NCI-H510A (cell line): Measurements from ENCODE around the gene ZNF746.
"Not testable (repeated sequence)": the region's sequence is repeated elsewhere in the genome, so short reads cannot be mapped to it uniquely, and the experiment has no call there.

Source experiments
- DNase-seq: peaks from one replicate; lab custom pipeline; 2025; lab: John Stamatoyannopoulos, UW

The ZNF746 gene

DNA sequence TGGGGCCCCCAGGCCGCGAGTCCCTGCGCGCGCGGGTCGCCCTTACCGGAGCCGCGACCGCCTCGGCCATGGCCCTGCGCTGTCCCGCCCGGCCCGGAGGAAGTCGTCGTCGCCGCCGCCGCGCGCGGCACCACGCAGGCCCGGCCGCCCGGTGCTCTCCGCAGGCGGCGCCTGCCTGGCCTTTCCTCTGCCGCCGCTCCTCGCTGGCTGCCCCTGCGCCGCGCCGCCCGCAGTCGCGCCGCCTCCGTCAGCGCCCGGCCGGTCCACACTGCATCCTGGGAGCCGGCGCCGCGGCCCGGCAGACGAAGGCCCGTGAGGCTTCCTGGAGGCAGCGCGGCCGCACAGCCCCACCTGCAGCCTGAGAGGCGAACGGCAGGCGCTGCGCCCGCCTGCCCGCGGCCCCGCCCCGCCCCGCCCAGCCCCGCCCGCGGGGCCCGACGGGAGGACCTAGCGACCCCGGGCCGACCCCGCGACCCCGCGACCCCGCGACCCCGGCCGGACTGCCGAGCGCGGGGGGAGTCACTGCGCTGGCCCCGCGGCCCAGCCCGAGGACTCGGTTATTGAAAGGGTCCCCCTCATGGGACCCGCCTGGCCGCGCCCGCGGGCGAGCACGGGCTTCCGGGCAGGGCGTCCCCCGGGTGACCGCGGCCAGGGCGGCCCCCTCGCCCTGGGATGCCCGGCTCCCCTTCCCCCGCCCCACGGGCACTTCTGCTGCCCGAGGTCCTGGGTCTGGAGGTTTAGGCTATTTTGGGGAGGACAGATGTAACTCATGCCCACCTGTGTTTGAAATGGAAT, at the start of gene ZNF746:
TSS of gene ZNF746 (minus strand) at position 343 of the 795 bp plus-strand sequence. CDS start at position 70, 273 bp downstream.
- DNase-seq = peak; percentile 59

DNA sequence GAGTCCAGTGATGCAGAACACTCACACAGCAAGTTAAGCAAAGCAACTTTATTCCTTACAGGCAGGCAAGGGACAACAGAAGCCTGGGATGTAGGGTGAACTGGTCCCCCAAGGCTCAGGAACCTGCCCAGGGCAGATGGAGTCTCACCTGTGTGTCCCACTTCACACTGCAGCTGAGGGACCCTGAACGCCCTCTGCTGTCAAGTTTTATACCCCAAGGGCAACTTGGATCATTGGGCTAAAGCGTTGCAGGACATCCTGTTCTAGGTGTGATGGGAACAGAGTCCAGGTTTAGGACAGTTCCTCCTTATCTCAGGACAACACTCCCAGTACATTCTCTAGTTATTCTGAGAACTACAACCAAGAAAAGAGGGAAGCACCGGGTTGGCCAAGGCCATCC, 49.5 kb upstream of the ZNF746 start:
- DNase-seq = no peak

GRCh38 chr7:149546331-149546730, 48.7 kb upstream of the ZNF746 start:
- no peak for DNase-seq

- no peak for DNase-seq
Measured at GRCh38 chr7:149544028-149544427, 46.4 kb upstream of the ZNF746 start.

DNA sequence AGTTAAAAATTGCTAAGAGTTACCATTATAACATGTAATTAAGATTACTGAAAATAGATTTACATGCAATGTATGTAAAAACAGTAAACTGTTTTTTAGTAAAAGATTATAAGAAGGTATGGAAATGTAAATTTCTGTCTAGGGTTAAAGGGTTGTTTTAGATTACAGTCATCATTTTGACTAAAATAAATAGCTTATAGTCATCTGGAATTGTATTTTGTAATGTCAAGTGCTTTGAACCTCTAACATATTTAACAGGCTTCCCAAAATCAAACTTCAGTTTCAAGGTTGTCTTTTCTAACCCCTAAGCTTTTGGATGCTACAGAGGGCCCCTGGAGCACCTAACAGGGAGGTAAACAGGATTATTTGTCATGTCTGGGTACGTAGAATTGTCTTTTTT, 35.0 kb upstream of the ZNF746 start:
- DNase-seq = no peak

DNA sequence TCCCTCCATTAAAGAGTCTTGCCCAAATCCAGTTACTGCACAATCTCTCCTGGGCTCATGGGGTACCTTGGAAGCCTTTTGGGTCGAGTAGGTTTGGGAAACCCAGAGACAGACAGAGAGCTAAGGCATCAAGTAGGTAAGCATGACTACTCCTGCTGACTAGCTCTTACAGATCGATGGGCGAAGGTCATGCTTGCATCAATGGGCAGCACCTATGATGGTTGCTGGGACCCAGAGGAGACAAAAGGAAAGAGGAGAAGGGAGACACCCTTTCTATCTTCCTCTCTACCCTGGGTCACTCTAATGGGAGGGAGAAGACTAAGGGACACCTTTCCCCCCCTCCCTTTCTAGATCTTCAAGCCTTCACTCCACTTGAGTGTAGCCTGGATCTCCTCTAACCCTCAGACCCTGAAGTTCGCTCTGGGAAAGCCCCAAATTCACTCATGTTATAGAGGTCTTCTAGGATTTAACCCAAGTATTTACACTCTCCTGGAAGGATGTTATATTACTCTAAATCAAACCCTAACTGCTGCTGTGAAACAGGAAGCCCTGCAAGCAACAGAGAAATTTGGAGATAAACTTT, 31.6 kb upstream of the ZNF746 start:
- no peak for DNase-seq

DNA sequence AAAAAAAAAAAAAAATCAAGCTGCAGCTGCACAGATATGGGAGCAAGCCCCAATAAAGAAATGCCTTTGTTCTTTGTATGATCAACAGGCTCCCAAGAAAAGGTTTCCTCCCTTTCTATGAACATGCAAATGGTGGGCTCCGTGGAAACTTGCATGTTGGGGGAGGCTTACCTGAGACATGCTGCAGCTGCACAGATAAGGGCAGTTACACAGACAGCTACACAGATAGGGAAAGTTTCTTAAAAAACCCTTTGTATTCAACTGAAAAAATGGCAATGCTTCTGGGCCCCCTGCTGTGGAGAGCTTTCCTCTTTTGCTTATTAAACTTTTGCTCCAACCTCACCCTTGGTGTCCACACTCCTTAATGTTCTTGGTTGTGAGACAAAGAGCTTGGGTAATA, 29.8 kb upstream of the ZNF746 start:
- DNase-seq = no peak

- no peak for DNase-seq
Measured at GRCh38 chr7:149525280-149525679, 27.7 kb upstream of the ZNF746 start.

DNA sequence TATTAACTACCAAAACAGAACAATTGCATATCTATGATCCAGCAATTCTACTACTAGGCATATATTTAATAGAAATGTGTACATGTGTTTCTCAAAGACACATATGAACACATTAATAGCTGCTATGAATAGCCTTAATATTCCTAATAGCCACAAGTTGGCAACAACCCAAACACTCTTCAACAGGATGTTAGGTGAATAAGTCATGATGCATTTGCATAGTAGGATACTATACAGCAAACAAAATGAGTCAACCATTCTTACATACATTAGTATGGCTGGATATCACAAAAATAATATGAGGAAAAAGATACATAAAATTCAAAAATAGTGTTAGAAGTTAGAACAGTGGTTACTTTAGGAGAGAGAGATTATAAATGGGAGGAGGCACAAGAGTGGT, 26.8 kb upstream of the ZNF746 start:
- no peak for DNase-seq

- no peak for DNase-seq
Measured at GRCh38 chr7:149510248-149510647, 12.6 kb upstream of the ZNF746 start.

GRCh38 chr7:149509774-149510173, 12.2 kb upstream of the ZNF746 start:
- DNase-seq = no peak

GRCh38 chr7:149505551-149505950, 7.9 kb upstream of the ZNF746 start:
- DNase-seq = no peak

- DNase-seq = no peak
Measured at GRCh38 chr7:149501651-149502050, 4.0 kb upstream of the ZNF746 start.

- DNase-seq = no peak
Measured at GRCh38 chr7:149500910-149501309, 3.3 kb upstream of the ZNF746 start.

- no peak for DNase-seq
Measured at GRCh38 chr7:149500201-149500600, 2.6 kb upstream of the ZNF746 start.

DNA sequence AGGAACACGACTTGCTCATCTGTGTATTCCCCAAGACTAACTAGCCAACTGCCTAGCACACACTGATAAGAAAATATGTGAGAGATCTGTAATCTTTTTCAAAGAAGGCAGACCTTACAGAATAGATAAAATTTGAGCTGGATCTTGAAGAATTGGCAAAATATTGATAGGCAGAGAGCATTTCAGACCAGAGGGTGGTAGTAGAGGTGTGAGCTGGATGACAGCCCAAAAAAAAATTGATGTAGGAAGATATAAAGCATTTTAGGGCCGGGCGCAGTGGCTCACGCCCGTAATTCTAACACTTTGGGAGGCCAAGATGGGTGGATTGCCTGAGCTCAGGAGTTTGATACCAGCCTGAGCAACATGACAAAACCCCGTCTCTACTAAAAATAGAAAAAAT, 1.2 kb upstream of the ZNF746 start:
- no peak for DNase-seq

DNA sequence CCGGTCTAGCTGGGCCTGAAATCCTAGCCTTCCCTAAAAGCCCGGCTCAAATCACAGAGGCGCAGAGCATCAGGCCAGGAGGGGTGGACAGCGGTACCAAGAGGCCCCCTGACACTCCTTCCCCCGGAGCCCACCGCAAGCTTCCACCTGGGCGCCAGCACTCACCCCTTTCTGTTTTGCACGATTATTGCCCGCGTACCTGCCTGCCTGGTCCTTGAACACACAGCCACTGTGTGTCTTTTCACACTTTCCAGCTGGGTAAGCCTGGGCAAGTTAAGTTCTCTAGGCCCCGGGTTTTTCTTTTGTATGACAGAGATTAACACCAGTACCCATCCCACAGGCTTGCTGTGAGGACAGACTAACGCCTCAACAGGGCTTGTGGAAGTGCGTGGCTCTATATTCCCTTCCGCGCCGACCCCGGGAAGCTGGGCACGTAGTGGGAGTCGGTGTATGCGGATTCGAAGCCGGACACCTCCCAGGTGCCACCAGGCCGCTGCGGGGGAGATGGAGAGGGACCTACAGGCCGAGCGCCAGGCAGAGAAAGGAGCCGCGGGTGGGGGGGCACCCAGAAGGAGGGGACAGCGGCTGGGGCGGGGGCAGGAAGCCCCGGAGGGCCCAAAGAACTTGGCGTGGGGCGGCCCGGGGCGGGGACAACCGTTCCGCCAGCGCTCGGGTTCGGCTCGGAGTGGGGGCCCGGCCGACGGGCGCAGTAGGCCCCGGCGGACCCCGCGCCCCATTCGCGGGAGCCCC, 792 bp downstream of the ZNF746 start:
- DNase-seq = no peak

DNA sequence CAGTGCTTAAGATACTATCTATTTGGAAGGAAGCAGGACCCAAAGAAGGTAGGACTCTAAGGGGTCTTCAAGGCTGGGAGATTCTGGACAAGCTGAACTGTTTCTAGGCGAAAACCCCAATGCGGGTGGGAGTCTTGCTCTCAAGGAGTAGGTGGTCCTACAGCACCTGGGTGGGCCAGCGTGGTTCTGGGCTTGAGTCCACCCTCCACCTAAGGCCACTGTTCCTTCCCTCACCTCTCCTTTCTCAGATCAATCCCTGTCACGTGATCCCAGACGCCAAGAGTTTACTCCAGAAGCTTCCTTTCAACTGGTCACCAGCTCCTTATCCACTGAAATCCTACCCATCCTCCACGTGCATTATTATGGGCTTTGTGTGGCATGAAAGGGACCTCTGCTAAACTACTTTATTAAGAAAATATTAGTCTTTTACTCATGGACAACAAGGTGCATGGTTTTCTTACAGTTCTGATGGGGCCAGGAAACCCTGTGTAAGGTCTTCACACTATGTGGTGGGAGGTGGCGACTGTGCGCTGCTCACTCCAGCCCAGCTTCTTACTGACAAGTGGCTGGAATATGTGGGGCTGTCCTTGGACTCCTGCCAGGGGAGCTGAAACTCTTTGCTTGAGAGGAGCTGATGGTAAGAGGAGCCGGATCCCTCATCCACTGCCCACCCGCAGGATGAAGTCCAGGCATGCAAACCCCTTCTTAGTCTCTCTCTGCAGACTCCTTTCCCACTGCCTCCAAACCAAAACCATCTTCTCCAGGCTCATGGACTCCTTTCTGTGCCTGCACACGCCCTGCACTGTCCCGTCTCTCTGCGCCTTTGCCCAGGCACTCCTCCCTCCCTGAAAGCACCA, 1.6 kb downstream of the ZNF746 start:
- peak; percentile 22 for DNase-seq

GRCh38 chr7:149494738-149495368, 2.8 kb downstream of the ZNF746 start:
- no peak for DNase-seq

DNA sequence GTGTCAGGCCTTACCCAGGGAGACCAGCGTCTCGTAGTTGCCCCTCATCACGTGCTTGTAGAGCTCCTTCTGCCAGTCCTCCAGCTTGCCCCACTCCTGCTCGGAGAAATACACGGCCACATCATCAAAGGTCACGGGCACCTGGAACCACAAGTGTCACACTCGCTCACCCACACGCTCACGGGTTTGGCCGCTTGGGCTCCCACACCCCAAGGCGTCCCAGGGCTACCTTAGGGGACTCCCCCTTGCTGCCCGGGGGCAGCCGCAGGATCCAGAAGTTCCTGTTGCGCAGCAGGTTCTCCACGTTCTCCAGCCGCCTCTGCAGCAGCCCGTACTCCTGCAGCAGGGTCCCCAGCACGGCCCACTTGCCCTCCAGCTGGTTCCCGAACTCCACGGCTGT, 3.6 kb downstream of the ZNF746 start:
- DNase-seq = not testable (repeated sequence)

- DNase-seq = no peak
Measured at GRCh38 chr7:149493366-149493765, 4.2 kb downstream of the ZNF746 start.
